Measurements from ENCODE around the gene STIP1.
A peak's percentile ranks its signal among the peaks of the same experiment; 100 is the strongest.
"Not testable (repeated sequence)": the region's sequence is repeated elsewhere in the genome, so short reads cannot be mapped to it uniquely, and the experiment has no call there.

STIP1 gene

DNA sequence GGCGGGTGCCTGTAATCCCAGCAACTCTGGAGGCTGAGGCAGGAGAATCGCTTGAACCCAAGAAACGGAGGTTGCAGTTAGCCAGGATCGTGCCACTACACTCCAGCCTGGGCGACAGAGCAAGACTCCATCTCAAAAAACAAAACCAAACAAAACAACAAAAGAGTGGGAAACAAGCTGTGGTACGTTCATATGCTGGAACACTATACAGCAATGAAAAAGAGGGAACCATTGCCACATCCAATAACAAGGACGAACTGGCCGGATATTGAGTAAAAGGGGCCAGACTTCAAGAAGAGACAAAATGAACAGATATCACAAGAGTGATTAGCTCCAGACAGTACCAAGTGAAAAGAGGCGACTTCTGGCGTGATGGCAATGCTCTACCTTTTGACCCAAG is 24.9 kb upstream of the STIP1 start:
- DNase-seq = no peak

DNA sequence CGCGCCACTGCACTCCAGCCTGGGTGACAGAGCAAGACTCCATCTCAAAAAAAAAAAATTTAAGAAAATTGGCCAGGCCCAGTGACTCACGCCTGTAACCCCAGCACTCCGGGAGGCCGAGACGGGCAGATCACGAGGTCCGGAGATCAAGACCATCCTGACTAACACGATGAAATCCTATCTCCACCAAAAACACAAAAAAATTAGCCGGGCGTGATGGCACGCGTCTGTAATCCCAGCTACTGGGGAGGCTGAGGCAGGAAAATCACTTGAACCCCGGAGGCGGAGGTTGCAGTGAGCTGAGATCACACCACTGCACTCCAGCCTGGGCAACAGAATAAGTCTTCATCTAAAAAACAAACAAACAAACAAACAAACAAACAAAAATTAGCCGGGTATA is 23.2 kb upstream of the STIP1 start:
- DNase-seq = not testable (repeated sequence)

DNA sequence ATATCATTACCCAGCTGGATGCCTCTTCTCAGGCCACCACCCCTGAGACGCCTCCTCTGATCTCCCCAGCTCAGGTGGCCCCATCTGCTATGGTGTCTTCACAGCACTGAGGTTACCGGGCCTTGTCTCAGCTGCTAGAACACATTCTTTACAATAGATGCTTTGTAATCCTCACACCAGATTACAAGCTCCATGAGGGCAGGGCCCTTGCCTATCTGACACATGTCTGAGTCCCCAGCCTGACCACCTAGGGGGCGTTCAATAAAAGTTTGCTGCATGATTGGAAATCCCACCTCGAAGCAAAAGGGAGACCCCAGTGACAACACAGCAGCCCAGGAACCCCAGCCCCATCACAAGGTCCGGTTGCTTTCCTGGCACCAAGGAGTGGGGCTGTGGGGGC is 22.0 kb upstream of the STIP1 start:
- DNase-seq = no peak

DNA sequence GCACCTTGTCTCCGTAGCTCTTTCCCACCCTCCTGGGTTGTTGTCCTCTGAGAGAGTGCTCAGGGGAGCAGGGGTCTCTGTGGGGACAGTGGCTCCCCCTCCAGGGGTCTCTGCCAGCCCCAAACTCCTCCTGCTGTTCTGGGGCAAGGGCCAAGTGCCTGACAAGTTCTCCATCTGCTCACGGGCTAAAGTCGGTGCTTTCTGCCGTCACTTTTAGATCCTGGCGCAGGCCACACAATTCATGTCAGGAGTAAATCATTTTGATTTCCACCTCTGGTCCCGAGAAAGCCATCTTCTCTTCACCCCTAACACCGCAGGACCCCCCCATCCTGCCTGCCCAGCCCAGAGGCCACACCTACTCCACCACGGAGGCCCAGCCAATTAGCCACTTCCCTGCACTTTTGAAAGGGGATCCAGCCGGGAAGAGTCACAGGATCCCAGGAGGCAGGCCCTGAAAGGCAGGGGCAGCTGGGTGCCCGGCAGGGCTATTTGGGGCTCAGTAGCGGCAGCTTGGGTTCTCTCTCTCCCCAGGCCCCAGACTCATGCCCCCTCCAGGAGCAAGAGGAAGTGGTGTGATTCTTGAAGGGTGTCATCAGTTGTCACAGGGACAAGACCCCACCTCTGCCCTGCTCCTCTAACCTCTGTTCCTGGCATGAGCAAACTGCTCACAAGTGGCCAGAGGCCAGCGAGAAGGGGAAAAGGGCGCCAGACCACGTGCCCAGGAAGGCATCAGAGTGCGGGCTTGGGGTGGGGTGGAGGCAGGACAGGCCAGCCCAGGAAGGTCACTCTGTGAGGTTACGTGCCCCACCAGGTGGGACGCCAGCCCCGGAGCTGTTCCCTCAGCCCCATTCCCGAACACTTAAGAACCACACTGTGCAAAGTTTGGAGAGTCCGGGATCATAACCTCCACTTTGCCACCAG is 21.3 kb upstream of the STIP1 start:
- no peak for DNase-seq

DNA sequence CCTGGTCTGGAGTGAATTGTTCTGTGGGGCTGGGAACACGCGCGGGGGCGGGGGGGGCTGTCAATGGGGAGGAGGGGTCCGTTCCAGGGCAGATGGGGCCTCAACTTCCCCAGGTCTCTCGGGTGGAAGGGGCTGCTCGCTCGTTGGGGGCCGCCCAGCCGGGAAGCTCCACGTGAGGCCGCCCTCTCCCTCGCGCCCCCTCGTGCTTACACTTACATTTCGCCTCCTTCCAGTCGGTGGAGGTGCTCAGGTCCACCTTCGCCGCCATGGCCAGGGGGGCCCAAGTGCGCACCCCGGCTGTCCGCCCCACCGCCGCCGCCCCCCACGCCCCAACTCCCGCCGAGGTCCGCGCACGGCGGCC is 20.5 kb upstream of the STIP1 start:
- no peak for DNase-seq

DNA sequence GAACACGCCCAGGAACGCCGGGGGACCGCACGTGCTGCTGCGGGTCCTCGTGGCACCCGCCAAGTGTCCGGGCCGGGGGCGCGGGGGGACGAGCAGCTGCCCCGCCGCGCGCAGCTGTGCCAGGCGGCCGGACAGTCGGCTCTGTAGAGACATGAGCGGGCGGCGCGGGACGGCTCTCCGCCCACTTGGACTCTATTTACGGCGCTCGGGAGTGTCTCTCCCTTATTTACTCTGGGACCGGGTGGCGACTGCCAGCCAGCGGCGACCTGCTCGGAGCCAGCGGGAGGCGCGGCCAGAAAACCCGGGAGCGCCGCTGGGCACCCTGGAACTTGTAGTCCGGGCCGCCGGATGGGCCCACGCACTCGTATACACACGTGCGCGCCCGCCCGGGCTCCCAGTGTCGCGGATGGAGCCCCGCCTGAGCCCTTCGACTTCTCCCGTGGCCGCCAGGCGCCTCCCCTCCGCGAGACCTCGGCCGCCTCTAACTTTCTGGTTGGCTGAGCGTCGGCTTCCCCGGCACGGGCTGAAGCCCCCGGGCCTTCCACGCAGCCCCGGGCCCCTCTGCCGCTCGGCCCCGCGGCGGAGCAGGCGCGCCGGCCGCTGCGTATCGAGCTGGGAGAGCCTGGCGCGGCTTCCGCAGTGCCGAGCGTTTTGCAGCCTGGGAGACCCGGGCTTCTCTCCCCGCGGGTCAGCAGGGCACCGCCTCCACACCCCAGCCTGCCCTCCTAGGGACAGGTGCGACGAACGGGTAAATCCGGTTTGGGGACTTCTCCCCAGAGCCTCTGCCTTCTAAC is 19.9 kb upstream of the STIP1 start, which contains the start of gene MACROD1:
MACROD1 (minus strand) TSS at position 272 of the 794 bp plus-strand sequence; CDS start at position 153, 119 bp downstream.
- peak; percentile 37 for DNase-seq

DNA sequence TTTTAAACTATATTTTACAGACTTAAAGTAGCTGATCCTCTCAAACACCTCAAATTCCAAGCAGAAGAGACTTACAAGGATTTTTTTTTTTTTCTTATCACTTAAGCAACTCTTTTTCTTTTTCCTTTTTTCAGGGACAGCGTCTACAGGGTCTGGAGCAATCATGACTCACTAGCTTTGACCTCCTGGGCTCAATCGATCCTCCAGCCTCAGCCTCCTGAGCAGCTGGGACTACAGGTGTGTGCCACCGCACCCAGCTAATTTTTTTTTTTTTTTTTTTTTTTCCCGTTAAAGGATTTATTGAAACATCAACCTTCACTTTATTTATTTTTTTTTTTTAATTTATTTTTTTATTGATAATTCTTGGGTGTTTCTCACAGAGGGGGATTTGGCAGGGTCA is 15.6 kb upstream of the STIP1 start:
- no peak for DNase-seq

DNA sequence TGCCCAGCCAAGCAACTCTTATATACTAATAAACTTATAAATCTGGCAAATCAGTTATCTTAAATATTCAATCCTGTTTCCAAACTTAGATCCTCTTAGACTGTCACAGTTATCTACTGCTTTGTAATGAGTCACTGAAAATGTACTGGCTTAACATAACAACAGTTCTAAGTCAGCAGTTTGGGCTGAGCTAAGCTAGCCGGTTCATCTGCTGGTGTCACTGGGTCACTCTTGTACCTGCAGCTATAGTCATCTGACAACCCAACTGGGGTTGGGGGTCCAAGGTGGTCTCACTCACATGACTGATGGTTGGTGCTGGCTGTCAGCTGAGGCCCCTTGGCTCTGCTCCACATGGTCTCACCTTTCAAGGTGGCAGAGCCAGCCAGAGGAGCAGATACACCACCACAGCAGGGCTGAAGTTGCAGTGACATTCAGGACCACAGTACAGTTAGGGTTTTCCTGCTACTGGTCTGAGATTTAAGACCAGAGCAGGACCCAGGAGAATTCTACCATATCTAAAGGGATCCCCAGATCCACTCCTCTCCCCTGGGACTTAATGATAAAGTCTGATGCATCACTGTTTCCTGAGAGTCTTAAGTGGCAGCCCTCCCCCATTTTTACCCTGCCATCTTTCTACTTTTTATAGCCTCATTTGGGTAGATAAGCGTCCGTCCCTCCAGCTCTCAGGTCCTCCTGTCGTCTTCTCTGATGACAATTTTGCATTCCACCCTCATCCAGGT is 12.2 kb upstream of the STIP1 start:
- no peak for DNase-seq

DNA sequence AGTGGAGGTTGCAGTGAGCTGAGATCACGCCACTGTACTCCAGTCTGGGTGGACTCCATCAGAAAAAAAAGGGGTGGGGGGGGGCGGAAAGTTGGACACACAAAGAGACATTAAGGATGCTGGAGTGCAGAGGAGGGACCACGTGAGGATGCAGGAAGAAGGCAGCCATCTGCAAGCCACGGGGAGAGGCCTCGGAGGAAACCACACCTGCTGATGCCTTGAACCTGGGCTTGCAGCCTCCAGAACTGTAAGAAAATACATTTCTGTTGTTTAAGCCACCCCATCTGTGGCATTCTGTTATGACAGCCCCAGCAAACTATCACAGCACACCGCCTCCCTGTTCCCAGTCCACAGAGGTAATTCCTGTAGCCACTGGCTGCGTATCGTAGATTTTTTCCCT is 9.2 kb upstream of the STIP1 start:
- no peak for DNase-seq

DNA sequence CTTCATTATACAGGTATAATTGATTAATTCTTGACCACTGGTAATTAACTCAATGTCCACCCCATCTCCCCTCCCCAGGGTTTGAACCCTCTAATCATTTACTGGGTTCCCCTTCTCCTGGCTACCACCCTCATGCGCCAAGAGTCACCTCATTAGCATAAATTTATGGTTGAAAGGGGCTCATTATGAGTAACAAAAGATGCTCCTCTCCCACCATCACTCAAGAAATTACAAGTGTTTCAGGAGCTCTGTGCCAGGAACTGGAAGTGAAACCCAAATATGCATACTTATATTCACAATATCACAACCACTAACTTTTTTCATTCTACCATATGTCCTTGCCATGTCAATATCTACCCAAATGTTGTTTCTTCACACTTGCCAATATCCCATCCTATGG is 7.8 kb upstream of the STIP1 start:
- no peak for DNase-seq

DNA sequence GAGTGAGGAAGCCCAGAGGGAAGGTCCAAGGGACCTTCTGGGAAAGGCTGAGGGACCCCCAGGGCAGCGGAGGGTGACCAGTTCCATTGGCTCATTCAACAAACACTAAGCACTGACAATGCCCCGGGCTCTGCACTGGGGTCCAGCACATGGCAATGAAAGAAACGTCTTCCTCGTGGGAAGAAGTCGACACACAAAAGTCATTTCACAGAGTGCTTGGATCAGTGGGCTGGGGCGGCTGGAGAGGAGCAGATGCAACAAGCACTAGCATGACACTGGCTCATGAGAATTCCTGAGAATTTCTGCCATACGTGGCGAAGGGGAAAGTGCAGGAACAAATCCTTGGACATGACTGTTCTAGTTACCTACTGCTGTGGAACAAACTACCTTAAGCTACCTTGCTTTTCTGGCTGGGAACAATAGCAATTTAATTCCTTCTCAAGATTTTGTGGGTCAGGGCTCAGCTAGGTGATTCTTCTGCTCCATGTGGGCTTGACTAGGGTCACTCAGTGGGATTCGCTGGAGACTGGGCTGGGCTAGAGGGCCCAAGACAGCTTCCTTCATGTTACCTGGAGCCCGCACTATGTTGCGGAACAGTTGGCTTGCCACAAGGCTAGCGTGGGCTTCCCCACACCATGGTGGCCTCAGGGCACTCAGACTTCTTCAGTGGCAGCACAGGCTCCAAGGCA is 6.9 kb upstream of the STIP1 start:
- DNase-seq = no peak

DNA sequence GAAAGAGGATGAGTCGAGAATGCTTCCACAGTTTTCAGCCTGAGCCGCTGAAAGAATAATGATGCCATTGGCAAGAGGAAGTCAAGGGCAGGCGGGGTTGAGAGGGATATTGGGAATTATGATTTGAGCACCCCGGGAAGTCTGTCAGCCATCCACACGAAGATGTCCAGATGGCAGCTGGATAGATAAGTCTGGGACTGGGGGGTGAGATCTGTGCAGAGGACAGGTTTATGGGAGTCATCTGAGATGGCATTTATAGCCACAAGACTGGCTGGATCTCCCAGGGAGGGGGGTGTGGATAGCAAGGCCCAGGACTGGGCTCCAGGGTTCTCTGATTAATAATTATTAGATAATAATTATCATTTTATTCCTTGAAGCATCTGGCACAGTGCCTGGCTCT is 5.1 kb upstream of the STIP1 start:
- DNase-seq = no peak

DNA sequence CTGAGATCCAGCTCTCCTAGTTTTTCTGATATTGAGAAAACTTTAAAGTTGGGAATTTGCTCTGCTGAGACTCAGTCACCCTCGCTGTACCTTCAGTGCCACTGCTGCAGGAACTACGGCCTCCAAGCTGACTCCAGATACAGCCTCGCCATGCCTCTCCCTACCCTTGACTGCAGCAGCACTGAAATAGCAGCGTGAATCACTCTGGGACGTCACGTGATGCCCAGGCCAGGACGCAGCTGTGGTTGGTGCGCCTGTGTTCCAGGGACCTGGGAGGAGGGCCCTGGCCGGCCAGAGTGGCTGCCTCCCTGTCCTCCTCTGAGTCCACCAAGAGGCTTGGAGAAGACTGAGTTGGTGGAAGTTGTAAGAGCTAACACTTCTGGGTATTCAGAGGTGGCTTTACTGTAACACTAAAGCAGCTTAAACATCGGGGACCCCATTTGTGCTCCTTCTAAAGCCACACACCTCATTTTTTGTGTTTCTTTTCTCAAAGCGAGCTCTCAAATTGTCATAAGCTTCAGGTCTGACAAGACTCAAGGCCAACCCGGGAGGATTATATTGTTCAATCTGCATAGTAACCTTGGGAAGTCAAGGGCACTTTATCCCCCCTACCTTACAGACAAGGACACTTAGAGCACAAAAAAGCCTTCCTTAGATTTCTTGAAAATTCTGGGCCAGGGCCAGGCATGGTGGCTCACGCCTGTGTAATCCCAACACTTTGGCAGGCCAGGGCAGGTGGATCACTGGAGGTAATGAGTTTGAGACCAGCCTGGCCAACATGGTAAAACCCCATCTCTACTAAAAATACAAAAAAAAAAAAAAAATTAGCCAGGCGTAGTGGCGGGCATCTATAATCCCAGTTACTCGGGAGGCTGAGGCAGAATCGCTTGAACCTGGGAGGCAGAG is 4.2 kb upstream of the STIP1 start:
- peak; percentile 60 for DNase-seq

DNA sequence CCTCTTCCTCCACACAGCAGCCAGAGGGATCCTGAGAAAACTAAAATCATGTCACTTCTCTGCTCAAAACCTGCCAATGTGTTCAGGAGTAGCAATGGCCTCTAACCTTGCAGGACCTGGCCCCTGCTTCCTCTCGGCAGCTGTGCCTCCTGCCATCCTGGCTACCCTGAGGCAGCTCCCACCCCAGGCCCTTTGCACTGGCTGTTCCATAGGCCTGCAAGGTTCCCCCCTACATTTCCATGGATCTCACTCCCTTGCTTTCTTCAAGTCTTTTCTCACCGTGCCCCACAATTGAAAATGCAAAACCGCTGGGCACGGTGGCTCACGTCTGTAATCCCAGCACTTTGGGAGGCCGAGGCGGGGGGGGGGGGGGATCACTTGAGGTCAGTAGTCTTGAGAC is 2.1 kb upstream of the STIP1 start:
- no peak for DNase-seq

DNA sequence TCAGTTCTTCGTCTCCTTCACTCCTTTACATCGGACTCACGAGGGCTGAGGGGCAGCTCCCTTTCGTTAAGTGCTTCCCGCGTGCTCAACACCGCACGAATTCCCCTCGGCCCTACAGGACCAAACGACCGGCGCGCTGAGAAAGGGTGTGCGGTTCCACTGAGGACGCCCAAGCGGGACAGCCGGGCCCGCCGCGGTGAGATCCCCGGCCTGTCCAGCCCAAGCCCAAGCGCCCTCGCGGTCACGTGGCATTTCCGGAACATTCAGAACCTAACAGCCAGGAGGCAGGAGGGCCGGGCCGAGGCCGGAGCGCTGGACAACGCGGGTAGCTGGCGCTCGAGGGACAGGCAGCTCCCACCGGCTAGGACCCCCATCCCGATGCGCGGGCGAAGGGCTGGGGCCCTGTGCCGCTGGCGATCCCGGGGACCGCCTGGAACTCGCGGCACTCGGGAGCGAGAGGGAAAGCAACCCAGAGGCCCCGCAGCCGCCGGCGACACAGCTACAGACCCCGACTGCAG is 737 bp upstream of the STIP1 start:
- no peak for DNase-seq

DNA sequence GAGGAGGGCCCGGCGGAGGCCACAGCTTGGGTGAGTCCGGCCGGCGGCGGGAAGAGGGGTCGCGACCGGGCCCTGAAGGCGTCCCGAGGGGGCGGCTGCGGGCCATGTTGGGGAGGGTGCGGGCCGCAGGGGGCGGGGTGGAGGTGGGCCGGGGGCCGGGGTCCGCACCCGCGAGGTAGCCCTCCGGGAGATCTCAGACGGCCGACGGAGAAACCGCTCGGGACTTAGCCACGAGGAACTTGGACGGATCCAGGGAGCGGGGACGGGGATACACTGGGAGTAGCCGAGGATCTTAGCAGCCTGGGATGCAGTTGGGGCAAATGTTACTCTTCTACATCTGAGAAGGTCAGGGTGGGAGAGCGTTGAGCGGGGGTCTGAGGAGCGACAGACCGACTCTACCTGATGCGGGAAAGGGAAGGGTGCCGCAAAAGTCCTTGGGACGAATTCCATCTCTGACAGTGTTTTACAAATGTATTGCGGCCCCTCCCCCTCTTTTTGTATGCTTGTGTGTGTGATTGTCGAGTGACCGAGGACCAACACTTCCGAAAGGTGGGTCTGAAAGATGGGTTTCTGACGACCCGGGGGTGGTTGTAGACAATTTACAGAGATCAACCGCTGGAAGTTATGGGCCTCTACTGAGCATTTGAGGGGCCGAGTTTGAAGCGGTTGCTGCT is 658 bp downstream of the STIP1 start:
- DNase-seq = no peak

DNA sequence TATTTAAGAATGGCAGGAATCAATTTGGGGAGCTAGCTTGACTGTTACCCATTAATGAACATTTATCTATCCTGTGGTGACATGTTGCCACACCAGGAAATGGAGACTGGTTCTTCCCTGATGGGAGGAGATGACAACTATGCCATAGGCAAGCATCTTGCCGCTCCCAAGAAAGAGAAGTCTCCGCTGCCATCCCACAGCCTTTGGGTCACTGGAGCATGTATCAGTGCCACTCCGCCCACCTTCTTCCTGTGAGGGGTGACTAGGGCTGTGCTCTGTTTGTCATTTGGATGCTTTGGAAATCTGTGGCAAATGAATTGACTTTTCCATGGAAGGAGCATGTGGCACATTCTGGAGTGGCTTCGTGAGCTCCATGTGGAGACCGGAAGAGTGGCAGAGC is 6.5 kb downstream of the STIP1 start:
- no peak for DNase-seq

DNA sequence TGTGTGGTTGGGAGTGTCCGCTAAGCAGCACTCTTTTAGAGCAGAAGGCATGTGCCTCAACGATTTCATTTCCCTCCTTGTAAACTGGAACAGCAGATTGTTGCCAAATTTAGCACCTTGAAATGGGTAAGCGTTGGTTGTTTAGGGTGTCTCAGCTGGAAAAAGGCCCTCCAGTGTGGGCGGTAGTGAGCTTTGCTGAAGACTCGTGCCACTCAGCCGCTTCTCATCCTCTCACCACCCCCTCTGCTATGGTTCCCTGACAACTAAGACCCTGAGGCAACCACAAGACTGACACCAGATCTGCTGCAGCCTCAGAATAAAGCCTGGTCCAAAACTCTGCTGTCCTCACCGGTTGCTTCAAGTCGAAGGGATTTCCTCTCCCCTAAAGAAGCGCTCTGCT is 10.7 kb downstream of the STIP1 start:
- no peak for DNase-seq

DNA sequence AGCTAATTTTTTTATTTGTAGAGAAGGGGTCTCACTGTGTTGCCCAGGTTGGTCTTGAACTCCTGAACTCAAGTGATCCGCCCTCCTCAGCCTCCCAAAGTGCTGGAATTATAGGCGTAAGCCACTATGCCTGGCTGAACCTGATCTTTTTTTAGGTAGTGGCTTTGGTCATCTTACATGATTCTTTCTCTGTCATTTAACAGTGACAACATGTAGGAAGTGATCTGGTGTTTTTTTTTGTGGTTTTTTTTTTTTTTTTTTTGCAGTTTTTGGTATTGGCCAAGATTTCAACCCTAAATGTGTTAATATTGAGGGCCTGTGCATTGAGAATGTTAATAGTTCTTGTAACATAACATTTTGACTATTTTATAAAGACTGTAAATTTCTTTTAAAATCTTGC is 12.5 kb downstream of the STIP1 start:
- no peak for DNase-seq

DNA sequence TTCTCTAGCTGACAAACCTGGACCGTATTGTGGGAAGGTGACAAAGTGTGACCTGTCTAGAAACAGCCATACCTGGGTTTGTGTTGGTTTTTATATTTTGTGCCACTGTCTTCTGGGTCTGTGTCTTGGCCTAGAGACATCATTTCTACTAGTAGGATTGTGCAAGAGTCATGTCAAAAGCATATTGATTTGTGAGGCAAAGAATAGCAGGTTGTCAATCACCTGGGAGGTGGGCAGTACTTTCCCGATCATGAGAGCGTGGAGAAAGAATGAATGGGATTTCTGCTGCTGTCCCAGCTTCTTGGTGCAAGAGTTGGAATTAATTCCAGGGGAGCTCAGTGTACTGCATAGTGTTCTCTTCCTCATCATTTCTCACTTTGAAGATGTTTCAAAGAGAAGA is 15.6 kb downstream of the STIP1 start:
- no peak for DNase-seq

DNA sequence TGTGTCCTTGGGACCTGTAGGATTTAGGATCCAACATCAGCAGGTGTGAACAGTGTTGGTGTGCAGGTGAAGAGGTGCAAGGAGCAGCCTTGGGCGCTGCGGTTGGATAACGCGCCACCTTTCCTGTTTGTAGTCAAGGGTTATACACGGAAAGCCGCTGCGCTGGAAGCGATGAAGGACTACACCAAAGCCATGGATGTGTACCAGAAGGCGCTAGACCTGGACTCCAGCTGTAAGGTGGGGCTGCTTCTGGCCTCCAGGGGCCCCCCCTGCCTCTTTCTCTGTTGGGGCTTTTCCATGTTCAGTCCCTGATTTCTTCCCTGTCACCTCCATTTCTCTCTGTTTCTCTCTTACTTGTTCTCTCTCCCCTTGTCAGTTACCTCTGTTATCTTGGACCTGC is 17.0 kb downstream of the STIP1 start:
- DNase-seq = no peak

All from NCI-H1694 (cell line).